GM12874 (cell line): ENCODE measurements around the gene CINP.

Experiments used
- TF ChIP-seq, protein P1 (sequence below): IDR thresholded peaks from 2 replicates; pipeline ENCODE4 v1.5.1; 2011; ENCODE audit warnings: low read depth, mild to moderate bottlenecking, control low read depth, low read length, moderate library complexity; ENCODE audit not compliant: insufficient read depth

CINP gene

DNA sequence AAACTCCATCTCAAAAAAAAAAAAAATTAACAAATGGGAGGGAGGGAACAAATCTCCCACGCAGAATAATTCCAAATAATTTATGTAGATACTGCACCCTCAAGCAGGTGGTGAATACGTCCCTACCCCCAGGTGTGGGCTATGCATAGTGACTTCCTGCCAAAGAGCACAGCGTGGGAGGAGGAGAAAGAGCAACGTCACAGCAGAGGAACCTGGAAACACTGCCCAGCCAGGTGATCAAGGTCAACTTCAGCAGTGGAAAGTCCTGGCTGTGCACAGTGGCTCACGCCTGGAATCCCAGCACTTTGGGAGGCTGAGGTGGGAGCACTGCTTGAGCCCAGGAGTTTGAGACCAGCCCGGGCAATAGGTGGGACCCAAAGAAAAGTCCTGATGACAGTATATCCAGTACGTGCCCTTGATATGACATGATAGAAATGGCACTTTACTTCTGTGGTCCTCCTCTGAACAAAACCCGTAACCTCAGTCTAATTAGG lies 9.5 kb downstream of the CINP start:
- TF ChIP-seq, protein P1, sequence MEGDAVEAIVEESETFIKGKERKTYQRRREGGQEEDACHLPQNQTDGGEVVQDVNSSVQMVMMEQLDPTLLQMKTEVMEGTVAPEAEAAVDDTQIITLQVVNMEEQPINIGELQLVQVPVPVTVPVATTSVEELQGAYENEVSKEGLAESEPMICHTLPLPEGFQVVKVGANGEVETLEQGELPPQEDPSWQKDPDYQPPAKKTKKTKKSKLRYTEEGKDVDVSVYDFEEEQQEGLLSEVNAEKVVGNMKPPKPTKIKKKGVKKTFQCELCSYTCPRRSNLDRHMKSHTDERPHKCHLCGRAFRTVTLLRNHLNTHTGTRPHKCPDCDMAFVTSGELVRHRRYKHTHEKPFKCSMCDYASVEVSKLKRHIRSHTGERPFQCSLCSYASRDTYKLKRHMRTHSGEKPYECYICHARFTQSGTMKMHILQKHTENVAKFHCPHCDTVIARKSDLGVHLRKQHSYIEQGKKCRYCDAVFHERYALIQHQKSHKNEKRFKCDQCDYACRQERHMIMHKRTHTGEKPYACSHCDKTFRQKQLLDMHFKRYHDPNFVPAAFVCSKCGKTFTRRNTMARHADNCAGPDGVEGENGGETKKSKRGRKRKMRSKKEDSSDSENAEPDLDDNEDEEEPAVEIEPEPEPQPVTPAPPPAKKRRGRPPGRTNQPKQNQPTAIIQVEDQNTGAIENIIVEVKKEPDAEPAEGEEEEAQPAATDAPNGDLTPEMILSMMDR, result no peak

DNA sequence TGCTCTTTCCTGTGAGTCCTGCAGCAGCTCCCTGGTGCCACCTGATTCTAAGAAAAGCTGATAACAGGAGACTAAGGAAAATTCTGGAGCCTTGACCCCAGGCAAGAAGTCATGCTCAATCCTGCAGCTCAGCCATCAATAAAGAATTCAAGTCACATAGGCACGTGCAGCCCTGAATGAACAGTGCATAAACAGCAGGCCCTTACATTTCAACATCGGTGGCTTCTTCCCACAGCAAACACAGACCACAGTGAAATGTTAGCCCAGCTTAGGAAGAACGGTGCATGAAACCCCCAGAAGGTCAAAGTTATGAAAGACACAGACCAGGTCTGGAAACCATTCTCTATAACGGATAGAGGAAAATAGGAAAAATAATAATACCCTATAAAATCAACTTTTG lies 10.5 kb downstream of the CINP start:
- TF ChIP-seq, protein P1, result no peak

DNA sequence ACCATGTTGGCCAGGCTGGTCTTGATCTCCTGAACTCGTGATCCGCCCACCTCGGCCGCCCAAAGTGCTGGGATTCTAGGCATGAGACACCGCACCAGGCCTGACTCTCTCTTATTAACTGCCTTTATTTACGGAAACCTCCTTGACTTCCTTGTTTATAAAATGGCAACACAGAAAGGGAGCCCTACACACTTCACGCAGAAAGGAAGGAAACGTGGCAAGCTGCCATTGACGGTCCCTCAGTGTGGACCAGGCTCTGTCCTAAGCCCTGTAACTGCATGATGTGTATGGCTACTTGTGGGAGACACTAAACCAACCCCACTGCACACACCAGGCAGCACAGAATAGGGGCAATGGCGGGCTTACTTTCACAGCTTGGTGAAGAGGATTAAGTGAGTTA lies 11.7 kb downstream of the CINP start:
- TF ChIP-seq, protein P1, result no peak

DNA sequence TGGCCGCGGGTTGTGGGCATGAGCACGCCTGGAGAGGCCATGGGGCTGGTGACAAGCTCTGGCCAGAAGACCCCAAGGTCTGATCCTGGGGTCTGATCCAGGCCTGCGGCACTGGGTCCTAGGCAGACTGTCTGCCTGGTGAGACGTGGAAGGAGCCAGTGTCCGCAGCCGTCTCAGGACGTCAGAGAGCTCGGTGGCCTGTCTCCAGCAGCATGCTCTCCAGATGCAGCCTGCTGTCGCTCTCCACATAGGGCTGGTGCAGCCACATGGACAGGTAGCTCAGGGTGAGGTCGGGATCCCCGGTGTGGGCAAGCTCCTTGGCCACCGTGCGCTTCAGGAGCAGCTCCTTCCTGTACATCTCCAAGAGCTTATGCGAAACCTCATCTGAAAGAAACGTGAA lies 14.3 kb downstream of the CINP start:
- TF ChIP-seq, protein P1, result no peak

DNA sequence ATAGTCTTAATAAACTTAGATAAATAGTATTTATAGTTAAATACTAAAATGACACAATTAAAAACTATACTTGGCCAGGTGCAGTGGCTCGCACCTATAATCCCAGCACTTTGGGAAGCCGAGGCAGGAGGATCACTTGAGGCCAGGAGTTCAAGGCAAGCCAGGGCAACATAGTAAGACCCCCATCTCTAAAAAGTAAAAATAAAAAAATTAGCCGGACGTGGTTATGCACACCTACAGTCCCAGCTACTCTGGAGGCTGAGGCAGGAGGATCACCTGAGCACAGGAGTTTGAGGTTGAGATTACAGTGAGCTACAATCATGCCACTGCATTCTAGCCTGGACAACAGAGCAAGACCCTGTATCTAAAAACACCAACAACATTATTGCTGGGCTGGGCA lies 16.0 kb downstream of the CINP start:
- TF ChIP-seq, protein P1, result no peak

DNA sequence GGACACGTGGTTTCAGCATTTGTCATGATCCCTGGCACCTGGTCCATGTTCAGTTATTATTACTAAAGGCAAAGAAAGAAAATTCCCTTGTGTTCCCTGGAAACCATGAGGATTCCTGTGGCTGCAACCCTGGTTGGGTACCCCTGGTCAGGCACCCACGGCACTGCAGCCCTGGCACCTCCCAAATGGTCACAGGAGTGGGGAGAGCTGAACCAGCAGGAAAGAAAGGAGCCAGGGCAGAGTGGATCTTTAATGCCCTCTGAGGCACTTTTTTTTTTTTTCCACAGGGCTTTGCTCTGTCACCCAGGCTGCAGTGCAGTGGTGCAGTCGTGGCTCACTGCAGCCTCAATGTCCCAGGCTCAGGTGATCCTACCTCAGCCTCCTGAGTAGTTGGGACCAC lies 17.5 kb downstream of the CINP start:
- TF ChIP-seq, protein P1, result no peak

DNA sequence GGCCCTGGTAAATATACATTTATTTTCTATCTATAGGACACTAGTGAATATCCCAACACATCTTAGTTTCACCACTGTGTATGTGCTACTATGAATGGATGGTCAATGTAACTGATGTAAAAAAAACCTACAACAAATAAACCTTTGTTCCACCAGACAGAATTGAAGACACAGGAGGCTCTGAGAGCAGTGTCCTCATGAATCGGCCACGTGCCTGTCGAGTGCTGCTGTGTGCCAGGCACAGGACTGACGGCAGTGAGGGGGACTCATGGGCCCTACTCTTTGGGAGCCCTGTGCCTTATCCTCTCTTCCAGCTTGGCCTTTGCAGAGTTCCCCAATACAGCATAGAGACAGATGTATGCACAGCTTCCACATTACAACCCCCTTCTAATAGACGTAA lies 18.2 kb downstream of the CINP start:
- TF ChIP-seq, protein P1, result no peak

DNA sequence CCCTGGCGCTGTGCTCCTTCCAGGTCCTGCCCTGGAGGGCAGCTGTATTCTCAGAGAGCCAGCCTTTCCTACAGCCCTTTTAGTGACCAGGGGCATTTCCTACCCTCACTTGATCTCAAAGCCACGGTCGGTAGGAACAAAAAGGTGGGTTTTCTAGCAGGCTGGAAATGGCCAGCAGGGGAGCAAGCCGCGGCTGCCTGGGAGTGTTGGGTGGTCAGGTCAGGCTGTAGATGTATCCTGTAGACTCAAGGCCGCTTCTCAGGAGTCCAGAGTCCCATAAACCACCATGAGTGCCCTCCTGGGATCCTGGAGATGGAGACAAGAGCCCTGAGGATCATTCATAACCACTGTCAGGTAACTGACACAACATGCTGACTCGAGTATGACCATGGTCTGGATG lies 18.6 kb downstream of the CINP start:
- TF ChIP-seq, protein P1, result no peak
